Hepatocyte (in vitro differentiated cells): Measurements from ENCODE around the gene KIF26B. TPM values are rescaled to one million over a fixed set of nuclear protein-coding genes. Genes with fewer than 3 reads are reported as not detected.

Experiments used
- DNase-seq: peaks from one replicate; pipeline ENCODE4 v3.0.0-alpha.2; 2016; ENCODE audit warnings: low spot score
- H2AFZ ChIP-seq: fragments of 200-600 bp; sonication (generic); 2 replicates; pipeline ENCODE4 v1.6.0; 2016; ENCODE audit warnings: antibody characterized with exemption, mild to moderate bottlenecking
- H3K27ac ChIP-seq: fragments of 200-600 bp; sonication (generic); 2 replicates; pipeline ENCODE4 v1.5.1; 2016; ENCODE audit warnings: mild to moderate bottlenecking
- H3K27me3 ChIP-seq: fragments of 200-600 bp; sonication (generic); 2 replicates; pipeline ENCODE4 v1.6.1; 2016
- H3K36me3 ChIP-seq: fragments of 200-600 bp; sonication (generic); replicated peaks from 2 replicates; pipeline ENCODE4 v1.5.1; 2016; ENCODE audit warnings: low read depth; ENCODE audit not compliant: insufficient read depth
- H3K4me1 ChIP-seq: fragments of 200-600 bp; sonication (generic); 2 replicates; pipeline ENCODE4 v1.5.1; 2016; ENCODE audit warnings: mild to moderate bottlenecking, moderate library complexity; ENCODE audit not compliant: insufficient read depth
- H3K4me2 ChIP-seq: fragments of 200-600 bp; sonication (generic); 2 replicates; pipeline ENCODE4 v1.6.0; 2016
- H3K4me3 ChIP-seq: fragments of 200-600 bp; sonication (generic); 2 replicates; pipeline ENCODE4 v1.5.1; 2016; ENCODE audit warnings: mild to moderate bottlenecking
- H3K79me2 ChIP-seq: fragments of 200-600 bp; sonication (generic); 2 replicates; pipeline ENCODE4 v1.6.0; 2017; ENCODE audit warnings: mild to moderate bottlenecking
- H3K9me2 ChIP-seq: fragments of 200-600 bp; sonication (generic); replicated peaks from 2 replicates; pipeline ENCODE4 v1.6.0; 2017; ENCODE audit warnings: mild to moderate bottlenecking; ENCODE audit not compliant: insufficient read depth
- H3K9me3 ChIP-seq: fragments of 200-600 bp; sonication (generic); 2 replicates; pipeline ENCODE4 v1.5.1; 2016; ENCODE audit warnings: low read depth, mild to moderate bottlenecking
- H4K20me1 ChIP-seq: fragments of 200-600 bp; sonication (generic); 2 replicates; pipeline ENCODE4 v1.6.0; 2016; ENCODE audit warnings: mild to moderate bottlenecking; ENCODE audit not compliant: insufficient read depth, poor library complexity, severe bottlenecking
- CTCF ChIP-seq: fragments of 200-600 bp; sonication (generic); IDR thresholded peaks from 2 replicates; pipeline ENCODE4 v1.5.1; 2016; ENCODE audit warnings: antibody characterized with exemption, mild to moderate bottlenecking; ENCODE audit not compliant: poor library complexity
- EZH2 ChIP-seq: fragments of 200-600 bp; sonication (generic); IDR thresholded peaks from 2 replicates; pipeline ENCODE4 v1.6.1; 2016; ENCODE audit warnings: antibody characterized with exemption, mild to moderate bottlenecking, borderline replicate concordance
- EZH2phosphoT487 ChIP-seq: fragments of 200-600 bp; sonication (generic); IDR thresholded peaks from one replicate; pipeline ENCODE4 v1.6.1; 2018; ENCODE audit warnings: antibody characterized with exemption, mild to moderate bottlenecking, low read depth, moderate library complexity; ENCODE audit not compliant: unreplicated experiment, severe bottlenecking
- WGBS: methylation state at CpG from one replicate; pipeline ENCODE4 v1.1.6; 2016; ENCODE audit warnings: low lambda C conversion rate; ENCODE audit errors: missing lambda C conversion rate; 5-methylcytosine and 5-hydroxymethylcytosine counted together
- polyA plus RNA-seq: library from polyadenylated mRNA; unstranded; fragments of >200 nt; fragmentation: Nextera tagmentation; extraction: Ambion mirVana; gene quantifications from 2 replicates; pipeline ENCODE4 v1.2.1, GENCODE V29; 2016
- total RNA-seq: library from RNA; depleted of rRNA; stranded (reverse); fragments of >200 nt; gene quantifications from 2 replicates; pipeline ENCODE4 v1.2.3, GENCODE V29; 2014

Gene KIF26B
- total and polyA plus RNA-seq, 2 experiments from 2014 or later = 12.7 to 21.6 TPM

- Histone ChIP-seq H3K4me1 (no peaks in the 10 kb centered on the region), H2AFZ (no peak overlapping the region), H4K20me1 (no peaks in the 10 kb centered on the region), H3K4me3 (no peak overlapping the region), H3K27me3 (no peaks in the 10 kb centered on the region), H3K79me2 (no peaks in the 10 kb centered on the region), H3K36me3 (no peaks in the 10 kb centered on the region), H3K4me2 (no peak overlapping the region), H3K27ac (no peak overlapping the region), H3K9me2 (no peaks in the 10 kb centered on the region), H3K9me3 (no peaks in the 10 kb centered on the region)
- TF ChIP-seq EZH2phosphoT487 (no peak), CTCF (no peak), EZH2 (no peak)
- WGBS = 63% methylated on average over 7 of the region's 7 CpGs
- no peak for DNase-seq
Measured at GRCh38 chr1:245466261-245466660, 311.5 kb downstream of the KIF26B start.

- no peak overlapping the region for H3K27ac ChIP-seq
- no peaks in the 10 kb centered on the region for H3K36me3 ChIP-seq
- no peak overlapping the region for H2AFZ ChIP-seq
- no peak overlapping the region for H3K4me2 ChIP-seq
- H3K79me2 ChIP-seq = peaks cover 2% of the 10 kb centered on the region
- no peaks in the 10 kb centered on the region for H3K4me1 ChIP-seq
- no peak for TF ChIP-seq EZH2phosphoT487
- TF ChIP-seq EZH2 = no peak
- TF ChIP-seq CTCF = no peak
- H3K9me3 ChIP-seq = no peaks in the 10 kb centered on the region
- no peaks in the 10 kb centered on the region for H4K20me1 ChIP-seq
- no peak overlapping the region for H3K4me3 ChIP-seq
- H3K27me3 ChIP-seq = no peaks in the 10 kb centered on the region
- H3K9me2 ChIP-seq = no peaks in the 10 kb centered on the region
- WGBS = 76% methylated on average over 1 of the region's 1 CpG
- DNase-seq = no peak
Measured at GRCh38 chr1:245467804-245468203, 313.0 kb downstream of the KIF26B start.

- 83% methylated on average over 6 of the region's 6 CpGs for WGBS
- H3K4me3 ChIP-seq = no peak overlapping the region
- H3K27me3 ChIP-seq = no peaks in the 10 kb centered on the region
- H3K4me2 ChIP-seq = no peak overlapping the region
- no peaks in the 10 kb centered on the region for H3K9me2 ChIP-seq
- H3K36me3 ChIP-seq = no peaks in the 10 kb centered on the region
- no peaks in the 10 kb centered on the region for H4K20me1 ChIP-seq
- no peak overlapping the region for H2AFZ ChIP-seq
- no peaks in the 10 kb centered on the region for H3K9me3 ChIP-seq
- no peaks in the 10 kb centered on the region for H3K4me1 ChIP-seq
- DNase-seq = no peak
- H3K27ac ChIP-seq = no peak overlapping the region
- H3K79me2 ChIP-seq = peaks cover 2% of the 10 kb centered on the region
- TF ChIP-seq EZH2 (no peak), EZH2phosphoT487 (no peak), CTCF (no peak)
Measured at GRCh38 chr1:245469006-245469405, 314.2 kb downstream of the KIF26B start.

- no peak overlapping the region for H2AFZ ChIP-seq
- H3K79me2 ChIP-seq = peaks cover 2% of the 10 kb centered on the region
- no peak overlapping the region for H3K4me2 ChIP-seq
- H3K36me3 ChIP-seq = no peaks in the 10 kb centered on the region
- H3K4me3 ChIP-seq = no peak overlapping the region
- no peaks in the 10 kb centered on the region for H3K27me3 ChIP-seq
- H3K9me3 ChIP-seq = no peaks in the 10 kb centered on the region
- H3K4me1 ChIP-seq = no peaks in the 10 kb centered on the region
- H3K27ac ChIP-seq = no peak overlapping the region
- WGBS = 79% methylated on average over 6 of the region's 6 CpGs
- H3K9me2 ChIP-seq = no peaks in the 10 kb centered on the region
- H4K20me1 ChIP-seq = no peaks in the 10 kb centered on the region
- no peak for TF ChIP-seq CTCF
- TF ChIP-seq EZH2 = no peak
- no peak for TF ChIP-seq EZH2phosphoT487
- DNase-seq = no peak
Measured at GRCh38 chr1:245469734-245470133, 314.9 kb downstream of the KIF26B start.
